GM19193 (cell line): ENCODE data around the gene CAPRIN1.

Experiments
- POLR2A ChIP-seq: IDR thresholded peaks from 4 replicates; pipeline ENCODE4 v1.6.1; 2011; ENCODE audit not compliant: insufficient read depth, insufficient read length; ENCODE audit errors: extremely low read depth

CAPRIN1 gene

GRCh38 chr11:34051349-34052035 lies at the start of gene CAPRIN1:
CAPRIN1 (plus strand) TSS chr11:34051731; CDS start chr11:34052421, 690 bp downstream.
- peak; percentile 85 for TF ChIP-seq POLR2A

GRCh38 chr11:34002420-34002819 lies 49.1 kb upstream of the CAPRIN1 start:
- TF ChIP-seq POLR2A = no peak

- no peak for TF ChIP-seq POLR2A
These were observed 47.3 kb upstream of the CAPRIN1 start for GRCh38 chr11:34004236-34004635.

- no peak for TF ChIP-seq POLR2A
These were observed 44.7 kb upstream of the CAPRIN1 start for GRCh38 chr11:34006876-34007275.

GRCh38 chr11:34012734-34013133 lies 38.8 kb upstream of the CAPRIN1 start:
- no peak for TF ChIP-seq POLR2A

GRCh38 chr11:34013898-34014571 lies 37.5 kb upstream of the CAPRIN1 start:
- TF ChIP-seq POLR2A = no peak

GRCh38 chr11:34021977-34022735 lies 29.4 kb upstream of the CAPRIN1 start:
- no peak for TF ChIP-seq POLR2A

- no peak for TF ChIP-seq POLR2A
These were observed 25.1 kb upstream of the CAPRIN1 start for GRCh38 chr11:34026432-34026831.

- TF ChIP-seq POLR2A = no peak
These were observed 23.8 kb upstream of the CAPRIN1 start for GRCh38 chr11:34027516-34028408.

- no peak for TF ChIP-seq POLR2A
These were observed 23.1 kb upstream of the CAPRIN1 start for GRCh38 chr11:34028425-34028824.

- no peak for TF ChIP-seq POLR2A
These were observed 22.4 kb upstream of the CAPRIN1 start for GRCh38 chr11:34029176-34029575.

GRCh38 chr11:34030382-34030781 lies 21.1 kb upstream of the CAPRIN1 start:
- TF ChIP-seq POLR2A = no peak

GRCh38 chr11:34033399-34033798 lies 18.1 kb upstream of the CAPRIN1 start:
- TF ChIP-seq POLR2A = no peak

- no peak for TF ChIP-seq POLR2A
These were observed 17.5 kb upstream of the CAPRIN1 start for GRCh38 chr11:34034053-34034452.

- no peak for TF ChIP-seq POLR2A
These were observed 15.1 kb upstream of the CAPRIN1 start for GRCh38 chr11:34036456-34036855.
